ENCODE data around the gene COL21A1.
A peak's percentile ranks its signal among the peaks of the same experiment; 100 is the strongest.

Gene COL21A1

DNA sequence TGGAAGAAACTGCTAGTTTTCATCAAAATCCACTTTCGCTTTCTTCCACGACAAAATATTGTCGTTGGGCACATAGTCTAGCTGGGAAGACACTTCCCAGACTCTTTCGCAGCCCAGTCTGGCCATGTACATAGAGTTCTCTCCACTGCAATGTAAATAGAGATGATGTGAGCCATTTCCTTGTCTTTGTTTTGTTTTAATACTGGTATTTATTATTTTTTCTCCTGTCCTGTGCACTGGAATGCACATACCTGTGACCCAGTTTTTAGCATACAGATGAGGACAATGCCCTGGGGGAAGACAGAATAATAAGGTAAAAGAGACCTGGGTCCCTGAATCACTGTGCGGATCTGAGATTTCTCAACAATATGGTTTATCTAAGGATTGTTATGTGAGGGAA is 222.4 kb downstream of the COL21A1 start:
- Histone ChIP-seq H3K9ac (ENCODE audit: low read length) (no peak overlapping the region), H2BK12ac (ENCODE audit: low read length) (no peak overlapping the region), H3K27me3 (ENCODE audit: insufficient read depth, low read length) (no peaks in the 10 kb centered on the region), H3K4me3 (ENCODE audit: low read depth, low read length) (no peak overlapping the region), H3K27ac (ENCODE audit: low read depth, low read length) (no peak overlapping the region), H3K23ac (ENCODE audit: low read length) (no peak overlapping the region), H2BK120ac (ENCODE audit: insufficient read depth, low read length, poor library complexity) (no peak overlapping the region), H3K14ac (ENCODE audit: low read length) (no peak overlapping the region), H2AK5ac (ENCODE audit: low read length) (no peak overlapping the region), H2BK5ac (ENCODE audit: low read depth, low read length, poor library complexity) (no peak overlapping the region), H3K79me1 (ENCODE audit: low read length) (no peaks in the 10 kb centered on the region), H3K18ac (ENCODE audit: low read length) (no peak overlapping the region), H4K8ac (ENCODE audit: low read depth, low read length) (no peak overlapping the region), H3K9me3 (ENCODE audit: insufficient read depth, low read depth, low read length) (no peaks in the 10 kb centered on the region), H2AFZ (ENCODE audit: insufficient read depth, low read length, poor library complexity) (no peak overlapping the region), H3K4ac (ENCODE audit: low read depth, low read length) (no peak overlapping the region), H3K4me2 (ENCODE audit: low read length) (no peak overlapping the region), H4K12ac (ENCODE audit: low read depth, low read length) (no peak overlapping the region), H4K91ac (ENCODE audit: low read depth, low read length) (no peak overlapping the region), H3K36me3 (ENCODE audit: control insufficient read depth in 1 of 2, insufficient read depth in 2 of 2, low read length in 2 of 2) (no peaks in the 10 kb centered on the region), H3K79me2 (ENCODE audit: control insufficient read depth, insufficient read depth, low read length, poor library complexity) (no peaks in the 10 kb centered on the region), H3K4me1 (ENCODE audit: control insufficient read depth in 1 of 2, insufficient read depth in 2 of 2, low read length in 2 of 2) (no peaks in the 10 kb centered on the region)
- DNase-seq = peak; percentile 44 to 82
- WGBS (ENCODE audit: extremely low coverage, insufficient coverage, insufficient read length) = no CpG with 5 or more reads among the region's 5 CpGs

DNA sequence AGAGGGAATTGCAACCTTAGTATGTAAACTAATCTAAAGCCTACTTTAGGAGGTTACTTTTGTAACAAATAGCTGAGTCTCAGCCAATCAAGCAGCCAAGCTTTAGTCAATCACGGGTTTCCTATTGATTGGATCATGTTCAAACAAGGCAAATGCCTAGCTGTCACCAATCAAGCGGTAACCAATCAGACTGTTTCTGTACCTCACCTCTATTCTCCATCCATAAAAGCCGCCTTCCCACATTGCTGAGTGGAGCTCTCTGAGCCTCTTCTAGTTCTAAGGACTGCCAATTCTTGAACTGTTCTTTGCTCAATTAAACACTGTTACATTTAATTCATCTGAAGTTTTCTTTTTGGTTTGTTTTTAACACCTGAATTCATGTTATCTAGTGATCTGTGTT is 223.6 kb downstream of the COL21A1 start:
- whole genome bisulfite sequencing (ENCODE audit: extremely low coverage, insufficient coverage, insufficient read length) = no CpG with 5 or more reads among the region's 3 CpGs
- no peak overlapping the region for H3K9ac ChIP-seq (ENCODE audit: low read length)
- no peak overlapping the region for H3K18ac ChIP-seq (ENCODE audit: low read length)
- H2AK5ac ChIP-seq (ENCODE audit: low read length) = no peak overlapping the region
- DNase-seq = no peak
- H4K12ac ChIP-seq (ENCODE audit: low read depth, low read length) = no peak overlapping the region
- H3K27me3 ChIP-seq (ENCODE audit: insufficient read depth, low read length) = no peaks in the 10 kb centered on the region
- H3K4me2 ChIP-seq (ENCODE audit: low read length) = no peak overlapping the region
- H3K4me3 ChIP-seq (ENCODE audit: low read depth, low read length) = no peak overlapping the region
- H3K9me3 ChIP-seq (ENCODE audit: insufficient read depth, low read depth, low read length) = no peaks in the 10 kb centered on the region
- no peak overlapping the region for H4K8ac ChIP-seq (ENCODE audit: low read depth, low read length)
- no peak overlapping the region for H2BK5ac ChIP-seq (ENCODE audit: low read depth, low read length, poor library complexity)
- no peaks in the 10 kb centered on the region for H3K4me1 ChIP-seq (ENCODE audit: control insufficient read depth in 1 of 2, insufficient read depth in 2 of 2, low read length in 2 of 2)
- no peak overlapping the region for H3K14ac ChIP-seq (ENCODE audit: low read length)
- H2BK120ac ChIP-seq (ENCODE audit: insufficient read depth, low read length, poor library complexity) = no peak overlapping the region
- no peak overlapping the region for H3K23ac ChIP-seq (ENCODE audit: low read length)
- H3K27ac ChIP-seq (ENCODE audit: low read depth, low read length) = no peak overlapping the region
- no peak overlapping the region for H4K91ac ChIP-seq (ENCODE audit: low read depth, low read length)
- no peak overlapping the region for H2AFZ ChIP-seq (ENCODE audit: insufficient read depth, low read length, poor library complexity)
- H2BK12ac ChIP-seq (ENCODE audit: low read length) = no peak overlapping the region
- no peaks in the 10 kb centered on the region for H3K79me1 ChIP-seq (ENCODE audit: low read length)
- H3K79me2 ChIP-seq (ENCODE audit: control insufficient read depth, insufficient read depth, low read length, poor library complexity) = no peaks in the 10 kb centered on the region
- H3K4ac ChIP-seq (ENCODE audit: low read depth, low read length) = no peak overlapping the region
- H3K36me3 ChIP-seq (ENCODE audit: control insufficient read depth in 1 of 2, insufficient read depth in 2 of 2, low read length in 2 of 2) = no peaks in the 10 kb centered on the region

DNA sequence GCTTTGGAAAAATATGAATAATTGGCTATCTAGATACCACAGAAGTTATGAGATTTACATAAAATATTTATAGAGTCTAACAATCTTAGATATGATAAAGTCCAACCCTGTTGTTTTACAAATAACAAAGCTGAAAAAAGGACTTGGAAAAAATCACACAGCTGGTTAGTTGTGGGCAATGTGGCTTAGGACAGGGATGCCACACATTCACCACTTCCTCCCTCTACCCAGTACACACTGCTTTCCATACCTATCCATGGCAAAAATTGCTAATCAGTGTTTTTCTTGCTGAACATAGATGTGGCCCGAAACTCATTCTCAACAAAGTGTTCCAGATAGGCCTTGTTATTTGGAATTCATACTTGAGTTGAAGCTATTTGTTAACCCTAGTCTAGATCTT is 224.7 kb downstream of the COL21A1 start:
- Histone ChIP-seq H3K23ac (ENCODE audit: low read length) (no peak overlapping the region), H2AK5ac (ENCODE audit: low read length) (no peak overlapping the region), H2BK12ac (ENCODE audit: low read length) (no peak overlapping the region), H3K4me2 (ENCODE audit: low read length) (no peak overlapping the region), H3K4me3 (ENCODE audit: low read depth, low read length) (no peak overlapping the region), H3K14ac (ENCODE audit: low read length) (no peak overlapping the region), H3K4ac (ENCODE audit: low read depth, low read length) (no peak overlapping the region), H3K18ac (ENCODE audit: low read length) (no peak overlapping the region), H3K4me1 (ENCODE audit: control insufficient read depth in 1 of 2, insufficient read depth in 2 of 2, low read length in 2 of 2) (no peaks in the 10 kb centered on the region), H3K27ac (ENCODE audit: low read depth, low read length) (no peak overlapping the region), H3K79me1 (ENCODE audit: low read length) (no peaks in the 10 kb centered on the region), H2BK120ac (ENCODE audit: insufficient read depth, low read length, poor library complexity) (no peak overlapping the region), H2BK5ac (ENCODE audit: low read depth, low read length, poor library complexity) (no peak overlapping the region), H3K9ac (ENCODE audit: low read length) (no peak overlapping the region), H4K91ac (ENCODE audit: low read depth, low read length) (no peak overlapping the region), H4K12ac (ENCODE audit: low read depth, low read length) (no peak overlapping the region), H3K27me3 (ENCODE audit: insufficient read depth, low read length) (no peaks in the 10 kb centered on the region), H3K36me3 (ENCODE audit: control insufficient read depth in 1 of 2, insufficient read depth in 2 of 2, low read length in 2 of 2) (no peaks in the 10 kb centered on the region), H2AFZ (ENCODE audit: insufficient read depth, low read length, poor library complexity) (no peak overlapping the region), H3K9me3 (ENCODE audit: insufficient read depth, low read depth, low read length) (no peaks in the 10 kb centered on the region), H3K79me2 (ENCODE audit: control insufficient read depth, insufficient read depth, low read length, poor library complexity) (no peaks in the 10 kb centered on the region), H4K8ac (ENCODE audit: low read depth, low read length) (no peak overlapping the region)
- no CpG with 5 or more reads among the region's 1 CpG for WGBS (ENCODE audit: extremely low coverage, insufficient coverage, insufficient read length)
- no peak for DNase-seq

DNA sequence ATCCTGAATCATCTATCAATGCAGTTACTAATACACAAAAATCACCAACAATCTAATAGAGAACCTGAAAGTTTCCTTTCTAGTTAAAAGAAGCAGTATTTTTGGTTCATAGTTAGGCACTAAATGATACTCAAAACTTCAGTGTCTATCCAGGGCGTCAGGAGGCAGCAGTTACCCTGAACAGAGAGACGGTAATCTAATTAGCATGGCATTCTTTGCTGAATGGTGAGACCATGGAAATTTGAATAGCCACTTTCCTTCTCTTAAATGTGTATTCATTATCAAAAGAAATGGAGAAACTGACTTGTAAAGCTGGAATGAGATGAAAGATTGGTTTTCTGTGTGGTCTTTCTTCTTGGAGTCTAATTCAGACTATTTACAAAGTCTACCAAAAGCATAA is 225.4 kb downstream of the COL21A1 start:
- H3K27me3 ChIP-seq (ENCODE audit: insufficient read depth, low read length) = no peaks in the 10 kb centered on the region
- no peak overlapping the region for H2AFZ ChIP-seq (ENCODE audit: insufficient read depth, low read length, poor library complexity)
- H4K8ac ChIP-seq (ENCODE audit: low read depth, low read length) = no peak overlapping the region
- no peak overlapping the region for H2BK120ac ChIP-seq (ENCODE audit: insufficient read depth, low read length, poor library complexity)
- no peaks in the 10 kb centered on the region for H3K9me3 ChIP-seq (ENCODE audit: insufficient read depth, low read depth, low read length)
- H3K79me1 ChIP-seq (ENCODE audit: low read length) = no peaks in the 10 kb centered on the region
- H3K23ac ChIP-seq (ENCODE audit: low read length) = no peak overlapping the region
- no peak overlapping the region for H2BK12ac ChIP-seq (ENCODE audit: low read length)
- H3K4me1 ChIP-seq (ENCODE audit: control insufficient read depth in 1 of 2, insufficient read depth in 2 of 2, low read length in 2 of 2) = no peaks in the 10 kb centered on the region
- no peak overlapping the region for H2BK5ac ChIP-seq (ENCODE audit: low read depth, low read length, poor library complexity)
- no peak overlapping the region for H3K4ac ChIP-seq (ENCODE audit: low read depth, low read length)
- H3K14ac ChIP-seq (ENCODE audit: low read length) = no peak overlapping the region
- H3K4me3 ChIP-seq (ENCODE audit: low read depth, low read length) = no peak overlapping the region
- no peak overlapping the region for H4K91ac ChIP-seq (ENCODE audit: low read depth, low read length)
- H3K4me2 ChIP-seq (ENCODE audit: low read length) = no peak overlapping the region
- no peak overlapping the region for H3K9ac ChIP-seq (ENCODE audit: low read length)
- no peak overlapping the region for H2AK5ac ChIP-seq (ENCODE audit: low read length)
- no peak overlapping the region for H3K27ac ChIP-seq (ENCODE audit: low read depth, low read length)
- H4K12ac ChIP-seq (ENCODE audit: low read depth, low read length) = no peak overlapping the region
- no CpG with 5 or more reads among the region's 2 CpGs for WGBS (ENCODE audit: extremely low coverage, insufficient coverage, insufficient read length)
- H3K79me2 ChIP-seq (ENCODE audit: control insufficient read depth, insufficient read depth, low read length, poor library complexity) = no peaks in the 10 kb centered on the region
- no peaks in the 10 kb centered on the region for H3K36me3 ChIP-seq (ENCODE audit: control insufficient read depth in 1 of 2, insufficient read depth in 2 of 2, low read length in 2 of 2)
- H3K18ac ChIP-seq (ENCODE audit: low read length) = no peak overlapping the region
- peak in 1 of 2 donors; percentile 35 for DNase-seq

Measured in trophoblast cell (in vitro differentiated cells and primary cell).